ENCODE measurements around the gene RPS19. TPM values are rescaled to one million over a fixed set of nuclear protein-coding genes. Genes with fewer than 3 reads are reported as not detected.

RPS19 gene
- total RNA-seq, 1 donor from 2014 or later = 2,232 TPM

DNA sequence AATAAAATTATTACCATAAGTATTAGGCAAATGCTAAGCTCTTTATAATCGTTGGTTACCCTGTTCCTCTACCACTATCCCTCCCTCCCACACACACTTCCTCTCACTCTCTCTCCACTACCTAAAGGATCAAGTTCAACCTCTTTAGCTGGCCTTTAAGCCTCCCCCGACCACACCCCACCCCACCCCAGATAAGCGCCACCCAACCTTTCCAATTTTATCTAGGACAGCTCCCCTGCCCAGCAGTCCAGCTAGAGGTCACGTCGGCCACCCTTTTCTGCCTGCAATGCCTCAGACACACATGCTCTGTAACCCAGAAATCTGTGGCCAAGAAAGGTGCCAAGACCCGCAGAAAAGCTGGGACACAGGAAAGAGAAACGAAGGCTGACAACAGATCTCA, 16.7 kb upstream of the RPS19 start:
- no peak for DNase-seq (ENCODE audit: low spot score, unreplicated experiment)
- TF ChIP-seq, protein P1, sequence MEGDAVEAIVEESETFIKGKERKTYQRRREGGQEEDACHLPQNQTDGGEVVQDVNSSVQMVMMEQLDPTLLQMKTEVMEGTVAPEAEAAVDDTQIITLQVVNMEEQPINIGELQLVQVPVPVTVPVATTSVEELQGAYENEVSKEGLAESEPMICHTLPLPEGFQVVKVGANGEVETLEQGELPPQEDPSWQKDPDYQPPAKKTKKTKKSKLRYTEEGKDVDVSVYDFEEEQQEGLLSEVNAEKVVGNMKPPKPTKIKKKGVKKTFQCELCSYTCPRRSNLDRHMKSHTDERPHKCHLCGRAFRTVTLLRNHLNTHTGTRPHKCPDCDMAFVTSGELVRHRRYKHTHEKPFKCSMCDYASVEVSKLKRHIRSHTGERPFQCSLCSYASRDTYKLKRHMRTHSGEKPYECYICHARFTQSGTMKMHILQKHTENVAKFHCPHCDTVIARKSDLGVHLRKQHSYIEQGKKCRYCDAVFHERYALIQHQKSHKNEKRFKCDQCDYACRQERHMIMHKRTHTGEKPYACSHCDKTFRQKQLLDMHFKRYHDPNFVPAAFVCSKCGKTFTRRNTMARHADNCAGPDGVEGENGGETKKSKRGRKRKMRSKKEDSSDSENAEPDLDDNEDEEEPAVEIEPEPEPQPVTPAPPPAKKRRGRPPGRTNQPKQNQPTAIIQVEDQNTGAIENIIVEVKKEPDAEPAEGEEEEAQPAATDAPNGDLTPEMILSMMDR (IDR thresholded peaks at IDR 0.05; ENCODE audit: unreplicated experiment) = no peak
- H3K4me3 Mint-ChIP-seq (ENCODE audit: low read depth) = no peak overlapping the region
- peaks cover 28% of the 10 kb centered on the region for H3K27me3 Mint-ChIP-seq
- H3K36me3 Mint-ChIP-seq (ENCODE audit: insufficient read depth) = no peaks in the 10 kb centered on the region
- no peak overlapping the region for H3K27ac Mint-ChIP-seq
- no peaks in the 10 kb centered on the region for H3K9me3 Mint-ChIP-seq (ENCODE audit: low read depth)
- H3K4me1 Mint-ChIP-seq (ENCODE audit: low read depth) = no peaks in the 10 kb centered on the region

DNA sequence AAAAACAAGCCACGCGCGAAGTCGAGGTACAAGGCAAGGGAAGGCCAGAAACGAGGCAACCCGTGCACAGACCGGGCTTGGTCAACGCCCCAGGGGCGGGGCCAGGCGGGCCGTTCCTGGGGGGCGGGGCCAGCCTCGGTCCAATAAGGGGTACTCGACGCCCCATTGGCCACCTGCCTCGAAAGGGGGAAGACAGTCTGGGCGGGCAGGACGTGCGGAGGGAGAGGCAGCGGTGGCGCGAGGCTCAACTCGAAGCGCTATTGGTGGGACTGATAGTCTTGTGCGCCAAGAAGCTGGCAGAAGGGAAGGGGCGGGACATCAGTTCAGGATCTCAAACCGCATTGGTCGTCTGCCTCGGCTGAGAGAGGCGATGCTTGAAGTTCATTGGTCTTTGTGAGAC, 15.5 kb upstream of the RPS19 start, which contains the start of gene LYPD4:
TSS of gene LYPD4 (minus strand) at position 83 of the 400 bp plus-strand sequence. CDS start 5,398 bp downstream, outside the sequence.
- Mint-ChIP-seq H3K27me3 (peaks cover 27% of the 10 kb centered on the region), H3K9me3 (ENCODE audit: low read depth) (no peaks in the 10 kb centered on the region), H3K36me3 (ENCODE audit: insufficient read depth) (no peaks in the 10 kb centered on the region), H3K4me1 (ENCODE audit: low read depth) (no peaks in the 10 kb centered on the region), H3K27ac (no peak within 1 kb of the TSS), H3K4me3 (ENCODE audit: low read depth) (no peak within 1 kb of the TSS)
- no peak for DNase-seq (ENCODE audit: low spot score, unreplicated experiment)
- TF ChIP-seq, protein P1 (IDR thresholded peaks at IDR 0.05; ENCODE audit: unreplicated experiment) = no peak

DNA sequence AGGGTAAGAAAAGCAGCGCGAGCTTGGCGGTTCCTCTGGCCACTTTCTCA, 15.2 kb upstream of the RPS19 start, which contains the start of gene DMRTC2:
TSS of gene DMRTC2 (plus strand) at position 42 of the 50 bp plus-strand sequence. CDS start 2,387 bp downstream, outside the sequence.
- TF ChIP-seq, protein P1 (IDR thresholded peaks at IDR 0.05; ENCODE audit: unreplicated experiment) = no peak
- Mint-ChIP-seq H3K9me3 (ENCODE audit: low read depth) (no peaks in the 10 kb centered on the region), H3K27me3 (peaks cover 27% of the 10 kb centered on the region), H3K36me3 (ENCODE audit: insufficient read depth) (no peaks in the 10 kb centered on the region), H3K4me3 (ENCODE audit: low read depth) (no peak within 1 kb of the TSS), H3K4me1 (ENCODE audit: low read depth) (no peaks in the 10 kb centered on the region), H3K27ac (no peak within 1 kb of the TSS)
- DNase-seq (ENCODE audit: low spot score, unreplicated experiment) = no peak

DNA sequence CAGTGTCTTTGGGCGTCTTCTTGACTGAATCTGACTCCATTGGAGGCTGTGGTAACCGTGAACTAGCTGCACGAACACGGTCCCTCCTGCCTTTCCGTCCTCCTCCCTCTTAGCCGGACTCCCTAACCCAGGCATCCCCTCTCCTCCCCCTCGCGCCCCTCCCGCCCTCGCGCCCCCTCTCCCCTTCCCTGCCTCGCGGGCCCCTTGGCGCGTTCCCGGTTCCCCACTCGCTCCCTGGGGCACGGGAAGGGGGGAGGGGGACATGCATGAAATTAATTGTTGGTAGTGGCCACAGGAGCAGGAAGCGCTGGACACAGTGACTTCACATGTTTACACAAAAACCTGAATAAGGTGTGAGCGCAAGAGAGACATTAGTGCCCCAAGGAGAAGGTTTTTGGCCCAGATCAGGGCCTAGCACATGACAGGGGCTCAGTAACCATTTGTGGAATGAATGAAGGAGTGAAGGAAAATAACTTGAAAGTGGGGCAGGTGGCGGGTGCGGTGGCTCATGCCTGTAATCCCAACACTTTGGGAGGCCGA, 14.9 kb upstream of the RPS19 start:
- Mint-ChIP-seq H3K27me3 (peaks cover 26% of the 10 kb centered on the region), H3K9me3 (ENCODE audit: low read depth) (no peaks in the 10 kb centered on the region), H3K36me3 (ENCODE audit: insufficient read depth) (no peaks in the 10 kb centered on the region), H3K4me1 (ENCODE audit: low read depth) (no peaks in the 10 kb centered on the region), H3K4me3 (ENCODE audit: low read depth) (no peak overlapping the region), H3K27ac (no peak overlapping the region)
- no peak for DNase-seq (ENCODE audit: low spot score, unreplicated experiment)
- TF ChIP-seq, protein P1 (IDR thresholded peaks at IDR 0.05; ENCODE audit: unreplicated experiment) = no peak

DNA sequence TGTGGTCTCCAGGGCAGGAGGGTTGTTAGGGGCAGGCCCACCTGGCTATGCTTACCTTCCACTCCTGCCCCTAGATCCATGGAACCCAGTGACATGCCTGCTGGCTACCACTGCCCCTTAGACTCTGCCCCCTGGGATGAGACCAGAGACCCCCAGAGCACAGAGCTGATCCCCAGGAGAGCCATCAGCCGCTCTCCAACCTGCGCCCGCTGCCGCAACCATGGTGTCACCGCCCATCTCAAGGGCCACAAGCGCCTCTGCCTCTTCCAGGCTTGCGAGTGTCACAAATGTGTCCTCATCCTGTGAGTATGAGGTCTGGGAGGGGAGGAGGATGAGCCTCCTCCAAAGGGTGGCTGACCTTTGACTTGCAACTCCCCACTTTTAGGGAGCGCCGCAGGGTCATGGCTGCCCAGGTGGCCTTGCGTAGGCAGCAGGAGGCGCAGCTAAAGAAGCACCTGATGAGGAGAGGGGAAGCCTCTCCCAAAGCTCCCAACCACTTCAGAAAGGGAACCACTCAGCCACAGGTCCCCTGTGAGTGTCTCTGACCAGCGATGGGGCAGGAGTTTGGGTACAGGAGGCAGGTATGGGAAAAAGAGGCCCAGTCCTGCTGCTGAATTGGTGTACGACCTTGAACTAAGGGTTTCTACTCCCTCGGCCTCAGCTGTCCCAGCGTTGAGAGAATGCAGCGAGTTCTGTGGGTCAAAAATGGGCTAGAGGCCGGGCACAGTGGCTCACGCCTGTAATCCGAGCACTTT, 12.5 kb upstream of the RPS19 start:
- Mint-ChIP-seq H3K9me3 (ENCODE audit: low read depth) (no peaks in the 10 kb centered on the region), H3K4me3 (ENCODE audit: low read depth) (no peak overlapping the region), H3K27ac (no peak overlapping the region), H3K27me3 (peaks cover 41% of the 10 kb centered on the region), H3K4me1 (ENCODE audit: low read depth) (no peaks in the 10 kb centered on the region), H3K36me3 (ENCODE audit: insufficient read depth) (no peaks in the 10 kb centered on the region)
- TF ChIP-seq, protein P1 (IDR thresholded peaks at IDR 0.05; ENCODE audit: unreplicated experiment) = no peak
- no peak for DNase-seq (ENCODE audit: low spot score, unreplicated experiment)
